Fibroblast of lung (primary cell): ENCODE measurements around the gene TRAM2. TPM values are rescaled to one million over a fixed set of nuclear protein-coding genes. Genes with fewer than 3 reads are reported as not detected.

Experiments used
- DNase-seq, 2 donors: peaks; one replicate each; pipeline versions ENCODE4 v3.0.0 to v3.0.0-alpha.2; 2010; ENCODE audit warnings: low read depth in 2 of 2
- H2AFZ ChIP-seq: 2 replicates; pipeline ENCODE4 v1.5.1; 2012; ENCODE audit warnings: low read length, control low read depth, inconsistent platforms
- H3K27ac ChIP-seq: 2 replicates; pipeline ENCODE4 v1.5.1; 2011; ENCODE audit warnings: low read length, control low read depth; ENCODE audit not compliant: insufficient read depth
- H3K27me3 ChIP-seq: 2 replicates; pipeline ENCODE4 v1.5.1; 2011; ENCODE audit warnings: mild to moderate bottlenecking, low read length; ENCODE audit not compliant: control insufficient read depth, insufficient read depth
- H3K36me3 ChIP-seq: 2 replicates; pipeline ENCODE4 v1.5.1; 2011; ENCODE audit warnings: low read length; ENCODE audit not compliant: control insufficient read depth, insufficient read depth
- H3K4me1 ChIP-seq: 2 replicates; pipeline ENCODE4 v1.5.1; 2011; ENCODE audit warnings: low read length; ENCODE audit not compliant: control insufficient read depth, insufficient read depth; ENCODE audit errors: extremely low read depth
- H3K4me2 ChIP-seq: 2 replicates; pipeline ENCODE4 v1.5.1; 2011; ENCODE audit warnings: low read length, control low read depth; ENCODE audit not compliant: insufficient read depth; ENCODE audit errors: extremely low read depth
- H3K4me3 ChIP-seq, 4 experiments: fragments of 200-600 bp in 1 of 4; sonication (generic) in 1 of 4; replicated peaks in 1 of 4; 2 replicates each; pipeline ENCODE4 v1.5.1; 2011 to 2016; ENCODE audit warnings: low read length in 4 of 4, low read depth in 3 of 4, mild to moderate bottlenecking in 3 of 4, control low read depth in 2 of 4, inconsistent platforms in 1 of 4, mixed read lengths in 1 of 4; ENCODE audit not compliant: insufficient read depth in 1 of 4; ENCODE audit errors: control extremely low read depth in 1 of 4
- H3K79me2 ChIP-seq: 2 replicates; pipeline ENCODE4 v1.5.1; 2012; ENCODE audit warnings: mild to moderate bottlenecking, low read length, inconsistent platforms; ENCODE audit not compliant: control insufficient read depth, insufficient read depth
- H3K9ac ChIP-seq: 2 replicates; pipeline ENCODE4 v1.5.1; 2011; ENCODE audit warnings: mild to moderate bottlenecking, low read length, control low read depth; ENCODE audit not compliant: insufficient read depth
- H3K9me3 ChIP-seq: 2 replicates; pipeline ENCODE4 v1.5.1; 2012; ENCODE audit warnings: low read depth, low read length; ENCODE audit not compliant: control insufficient read depth, insufficient read depth
- H4K20me1 ChIP-seq: 2 replicates; pipeline ENCODE4 v1.5.1; 2011; ENCODE audit warnings: low read length; ENCODE audit not compliant: control insufficient read depth, insufficient read depth; ENCODE audit errors: extremely low read depth
- EZH2 ChIP-seq: IDR thresholded peaks from 2 replicates; pipeline ENCODE4 v1.5.1; 2012; ENCODE audit warnings: low read length, control low read depth, mild to moderate bottlenecking; ENCODE audit errors: missing control alignments
- polyA plus RNA-seq, 2 donors: library from polyadenylated mRNA; depleted of rRNA in 1 of 2; stranded (reverse) in 1 of 2; unstranded in 1 of 2; fragments of >200 nt; gene quantifications; 2 replicates each; pipeline ENCODE4 v1.2.1, GENCODE V29; 2011 to 2012; ENCODE audit warnings: missing spikeins in 1 of 2
- total RNA-seq: library from RNA; depleted of rRNA; stranded (reverse); fragments of >200 nt; gene quantifications from 2 replicates; pipeline ENCODE4 v1.2.1, GENCODE V29; 2014
- TF ChIP-seq, protein P1 (sequence below), 2 donors: IDR thresholded peaks in 1 of 2; conservative IDR thresholded peaks in 1 of 2; 1 replicate in 1 of 2; 2 replicates in 1 of 2; pipeline ENCODE4 v1.5.1; 2011 to 2012; ENCODE audit warnings: low read length in 2 of 2, control low read depth in 1 of 2, inconsistent platforms in 1 of 2, low read depth in 1 of 2, mild to moderate bottlenecking in 1 of 2

Gene TRAM2
- total and polyA plus RNA-seq, 2 donors (not counting 1 experiment from before 2014, with no cell fraction given), result 131 to 252 TPM

DNA sequence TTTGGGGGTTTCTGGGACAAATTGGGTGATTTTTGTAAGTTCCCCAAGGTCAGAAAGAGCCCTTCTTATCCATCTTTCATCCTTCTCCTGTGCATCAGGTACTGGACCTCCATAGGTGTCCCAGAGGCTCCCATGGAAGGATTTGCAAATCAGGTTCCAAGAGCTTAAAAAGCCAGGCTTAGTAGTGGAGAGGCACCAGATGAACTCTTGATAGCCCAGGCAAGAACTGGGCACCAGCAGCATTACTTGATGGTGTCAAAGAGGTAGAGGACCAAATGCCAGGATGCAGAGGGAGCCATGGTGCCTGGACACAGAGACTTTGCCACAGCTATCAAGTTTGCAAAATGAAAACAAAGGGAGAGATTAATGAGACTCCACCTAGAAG is 20.9 kb upstream of the TRAM2 start:
- Histone ChIP-seq H3K27me3 (no peaks in the 10 kb centered on the region), H3K4me1 (peaks cover 31% of the 10 kb centered on the region), H3K9me3 (no peaks in the 10 kb centered on the region), H3K9ac (peak overlapping the region; percentile 5), H3K4me2 (peak overlapping the region; percentile 60), H3K27ac (peak overlapping the region; percentile 69), H2AFZ (peak overlapping the region; percentile 83), H3K4me3 (no peak overlapping the region), H3K36me3 (no peaks in the 10 kb centered on the region), H3K79me2 (no peaks in the 10 kb centered on the region), H4K20me1 (no peaks in the 10 kb centered on the region)
- no peak for DNase-seq
- TF ChIP-seq EZH2, result no peak
- TF ChIP-seq, protein P1, sequence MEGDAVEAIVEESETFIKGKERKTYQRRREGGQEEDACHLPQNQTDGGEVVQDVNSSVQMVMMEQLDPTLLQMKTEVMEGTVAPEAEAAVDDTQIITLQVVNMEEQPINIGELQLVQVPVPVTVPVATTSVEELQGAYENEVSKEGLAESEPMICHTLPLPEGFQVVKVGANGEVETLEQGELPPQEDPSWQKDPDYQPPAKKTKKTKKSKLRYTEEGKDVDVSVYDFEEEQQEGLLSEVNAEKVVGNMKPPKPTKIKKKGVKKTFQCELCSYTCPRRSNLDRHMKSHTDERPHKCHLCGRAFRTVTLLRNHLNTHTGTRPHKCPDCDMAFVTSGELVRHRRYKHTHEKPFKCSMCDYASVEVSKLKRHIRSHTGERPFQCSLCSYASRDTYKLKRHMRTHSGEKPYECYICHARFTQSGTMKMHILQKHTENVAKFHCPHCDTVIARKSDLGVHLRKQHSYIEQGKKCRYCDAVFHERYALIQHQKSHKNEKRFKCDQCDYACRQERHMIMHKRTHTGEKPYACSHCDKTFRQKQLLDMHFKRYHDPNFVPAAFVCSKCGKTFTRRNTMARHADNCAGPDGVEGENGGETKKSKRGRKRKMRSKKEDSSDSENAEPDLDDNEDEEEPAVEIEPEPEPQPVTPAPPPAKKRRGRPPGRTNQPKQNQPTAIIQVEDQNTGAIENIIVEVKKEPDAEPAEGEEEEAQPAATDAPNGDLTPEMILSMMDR (conservative IDR thresholded peaks at IDR 0.05 in 1 of 2, IDR thresholded peaks at IDR 0.05 in 1 of 2; ENCODE audit: low read depth in 1 of 2, low read length in 2 of 2), result no peak

DNA sequence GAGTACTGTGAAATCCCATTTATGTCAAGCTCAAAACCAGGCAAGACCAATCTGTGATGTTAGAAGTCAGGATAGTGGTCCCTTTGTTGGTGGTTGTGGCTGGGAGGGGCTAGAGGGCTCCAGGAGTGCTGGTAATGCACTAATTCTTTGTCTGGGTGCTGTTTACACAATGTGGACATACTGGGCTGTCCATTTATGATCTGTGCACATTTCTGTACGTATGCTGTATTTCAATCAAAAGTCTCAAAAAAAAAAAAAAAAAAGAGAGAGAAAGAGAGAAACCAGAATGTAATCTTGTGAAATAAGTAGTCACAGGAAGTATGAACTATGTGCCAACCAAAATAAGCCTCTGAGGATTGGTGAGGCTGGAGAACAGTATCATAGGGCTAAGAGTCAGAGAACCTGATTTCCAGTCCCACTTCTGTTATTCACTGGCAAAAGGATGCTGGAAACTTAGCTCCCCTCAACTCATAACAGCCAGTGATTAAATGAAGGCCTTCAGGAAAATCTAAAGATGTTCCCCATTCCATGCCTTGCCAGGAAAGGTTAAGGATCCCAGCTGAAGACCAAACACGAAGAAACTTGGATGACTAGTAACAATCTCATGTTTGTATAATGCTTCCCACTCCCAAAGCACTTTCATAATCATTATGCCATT is 19.6 kb upstream of the TRAM2 start:
- H3K4me1 ChIP-seq, result peaks cover 29% of the 10 kb centered on the region
- peak overlapping the region; percentile 69 for H3K4me2 ChIP-seq
- no peaks in the 10 kb centered on the region for H4K20me1 ChIP-seq

DNA sequence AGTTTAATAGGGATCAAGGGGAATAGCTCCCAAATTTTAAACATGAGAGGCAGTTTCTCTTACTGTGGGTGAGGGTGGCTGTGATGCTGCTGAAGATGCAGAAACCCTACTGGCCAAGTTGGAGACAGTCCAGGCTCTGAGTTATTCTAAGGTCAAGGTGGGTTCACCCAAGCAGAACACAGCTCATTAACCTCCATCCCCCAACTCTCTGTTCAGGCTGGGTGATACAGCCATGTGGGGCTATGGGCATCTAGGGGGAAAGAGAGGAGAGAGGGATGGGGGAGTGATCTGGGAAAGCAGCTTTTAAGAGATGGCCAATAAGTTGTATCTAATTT is 18.9 kb upstream of the TRAM2 start:
- no peaks in the 10 kb centered on the region for H3K9me3 ChIP-seq
- H3K4me1 ChIP-seq, result peaks cover 29% of the 10 kb centered on the region
- H3K27me3 ChIP-seq, result no peaks in the 10 kb centered on the region
- H3K27ac ChIP-seq, result peak overlapping the region; percentile 60
- H3K36me3 ChIP-seq, result no peaks in the 10 kb centered on the region
- H3K4me2 ChIP-seq, result peak overlapping the region; percentile 69
- peak overlapping the region; percentile 24 for H3K9ac ChIP-seq
- peak overlapping the region in 1 of 4 experiments; percentile 43 for H3K4me3 ChIP-seq
- H2AFZ ChIP-seq, result no peak overlapping the region
- no peaks in the 10 kb centered on the region for H4K20me1 ChIP-seq
- DNase-seq, result no peak
- TF ChIP-seq, protein P1 (conservative IDR thresholded peaks at IDR 0.05 in 1 of 2, IDR thresholded peaks at IDR 0.05 in 1 of 2; ENCODE audit: low read depth in 1 of 2, low read length in 2 of 2), result no peak
- no peak for TF ChIP-seq EZH2
- no peaks in the 10 kb centered on the region for H3K79me2 ChIP-seq

More for the DNA sequence above, 19.6 kb upstream of the TRAM2 start:
- Histone ChIP-seq H3K9me3 (no peaks in the 10 kb centered on the region), H3K36me3 (no peaks in the 10 kb centered on the region), H2AFZ (no peak overlapping the region), H3K27me3 (no peaks in the 10 kb centered on the region), H3K27ac (peak overlapping the region; percentile 60), H3K9ac (peak overlapping the region; percentile 24), H3K4me3 (no peak overlapping the region), H3K79me2 (no peaks in the 10 kb centered on the region)
- DNase-seq, result peak; percentile 80 to 89
- TF ChIP-seq EZH2, result no peak
- TF ChIP-seq, protein P1 (conservative IDR thresholded peaks at IDR 0.05 in 1 of 2, IDR thresholded peaks at IDR 0.05 in 1 of 2; ENCODE audit: low read depth in 1 of 2, low read length in 2 of 2), result no peak
